Endothelial cell (in vitro differentiated cells): Measurements from ENCODE around the gene SYDE1. TPM values are rescaled to one million over a fixed set of nuclear protein-coding genes. Genes with fewer than 3 reads are reported as not detected.
"Not testable (repeated sequence)": the region's sequence is repeated elsewhere in the genome, so short reads cannot be mapped to it uniquely, and the experiment has no call there.

Experiments used
- DNase-seq: peaks from one replicate; pipeline ENCODE4 v3.0.0; 2021; ENCODE audit warnings: low spot score
- H3K27ac Mint-ChIP-seq: one replicate; pipeline ENCODE4 v1.8.0; 2021; ENCODE audit warnings: mixed read lengths, inconsistent platforms; ENCODE audit not compliant: unreplicated experiment
- H3K27me3 Mint-ChIP-seq: one replicate; pipeline ENCODE4 v1.8.0; 2021; ENCODE audit warnings: mild to moderate bottlenecking, moderate library complexity, mixed read lengths, inconsistent platforms; ENCODE audit not compliant: unreplicated experiment
- H3K36me3 Mint-ChIP-seq: one replicate; pipeline ENCODE4 v1.8.0; 2021; ENCODE audit warnings: mild to moderate bottlenecking, low read depth, mixed read lengths, inconsistent platforms; ENCODE audit not compliant: unreplicated experiment
- H3K4me1 Mint-ChIP-seq: one replicate; pipeline ENCODE4 v1.8.0; 2021; ENCODE audit warnings: mild to moderate bottlenecking, mixed read lengths, inconsistent platforms; ENCODE audit not compliant: unreplicated experiment
- H3K4me3 Mint-ChIP-seq: one replicate; pipeline ENCODE4 v1.8.0; 2021; ENCODE audit warnings: mild to moderate bottlenecking, mixed read lengths, inconsistent platforms; ENCODE audit not compliant: unreplicated experiment
- H3K9me3 Mint-ChIP-seq: one replicate; pipeline ENCODE4 v1.8.0; 2021; ENCODE audit warnings: mixed read lengths, inconsistent platforms; ENCODE audit not compliant: unreplicated experiment
- CTCF ChIP-seq: fragments of 200-600 bp; sonication (generic); IDR thresholded peaks from one replicate; pipeline ENCODE4 v1.5.0; 2021; ENCODE audit warnings: antibody characterized with exemption; ENCODE audit not compliant: unreplicated experiment
- total RNA-seq: library from RNA; stranded (reverse); fragmentation: NEBNext Ultra II Directional; extraction: Animal tissue kit (Norgen Biotek cat#: 25700); gene quantifications from one replicate; pipeline ENCODE4 v1.2.1, GENCODE V29; 2021; ENCODE audit not compliant: unreplicated experiment

Gene SYDE1
- total RNA-seq, 1 donor from 2014 or later, result 43.5 TPM

GRCh38 chr19:15074371-15074770, 32.8 kb upstream of the SYDE1 start:
- Mint-ChIP-seq H3K27ac (no peak overlapping the region), H3K4me3 (no peak overlapping the region), H3K9me3 (peaks cover 5% of the 10 kb centered on the region), H3K27me3 (no peaks in the 10 kb centered on the region), H3K4me1 (no peaks in the 10 kb centered on the region), H3K36me3 (no peaks in the 10 kb centered on the region)
- no peak for TF ChIP-seq CTCF
- DNase-seq, result no peak

- DNase-seq, result no peak
- H3K36me3 Mint-ChIP-seq, result no peaks in the 10 kb centered on the region
- no peak overlapping the region for H3K27ac Mint-ChIP-seq
- no peaks in the 10 kb centered on the region for H3K4me1 Mint-ChIP-seq
- no peak overlapping the region for H3K4me3 Mint-ChIP-seq
- no peaks in the 10 kb centered on the region for H3K9me3 Mint-ChIP-seq
- TF ChIP-seq CTCF, result no peak
- H3K27me3 Mint-ChIP-seq, result peaks cover 1% of the 10 kb centered on the region
Measured at GRCh38 chr19:15075806-15076205, 31.4 kb upstream of the SYDE1 start.

- DNase-seq, H3K9me3 Mint-ChIP-seq, H3K4me1 Mint-ChIP-seq, H3K4me3 Mint-ChIP-seq, H3K36me3 Mint-ChIP-seq, H3K27me3 Mint-ChIP-seq, H3K27ac Mint-ChIP-seq: not testable (repeated sequence)
Measured at GRCh38 chr19:15080002-15080401, 27.2 kb upstream of the SYDE1 start.

- H3K4me1 Mint-ChIP-seq, result no peaks in the 10 kb centered on the region
- H3K27ac Mint-ChIP-seq, result no peak within 1 kb of the TSS
Measured at GRCh38 chr19:15081911-15082310, 25.3 kb upstream of the SYDE1 start, which contains the start of gene OR1I1. OR1I1 (plus strand) TSS chr19:15082211; CDS start chr19:15087066, 4,855 bp downstream.

GRCh38 chr19:15087182-15087581, 20.0 kb upstream of the SYDE1 start:
- Mint-ChIP-seq H3K9me3 (no peaks in the 10 kb centered on the region), H3K27me3 (peaks cover 2% of the 10 kb centered on the region), H3K27ac (no peak overlapping the region), H3K4me3 (no peak overlapping the region), H3K4me1 (no peaks in the 10 kb centered on the region), H3K36me3 (no peaks in the 10 kb centered on the region)
- TF ChIP-seq CTCF, result no peak
- DNase-seq, result no peak

More at GRCh38 chr19:15081911-15082310, 25.3 kb upstream of the SYDE1 start, which contains the start of gene OR1I1:
- TF ChIP-seq CTCF, result no peak
- no peak within 1 kb of the TSS for H3K4me3 Mint-ChIP-seq
- no peak for DNase-seq
- H3K36me3 Mint-ChIP-seq, result no peaks in the 10 kb centered on the region
- peaks cover 2% of the 10 kb centered on the region for H3K27me3 Mint-ChIP-seq
- no peaks in the 10 kb centered on the region for H3K9me3 Mint-ChIP-seq
